Stimulated activated CD8-positive, alpha-beta memory T cell treated with anti-CD3 and anti-CD28 coated beads, Interleukin-15, amount 100 ng/mL, for 24 hours (primary cell): Measurements from ENCODE around the gene GFOD1.
"Not testable (repeated sequence)": the region's sequence is repeated elsewhere in the genome, so short reads cannot be mapped to it uniquely, and the experiment has no call there.

Source experiments
- DNase-seq: peaks from one replicate; pipeline ENCODE4 v3.0.0-alpha.2; 2020; ENCODE audit warnings: low read depth

The GFOD1 gene

GRCh38 chr6:13463941-13464340, 23.5 kb downstream of the GFOD1 start:
- DNase-seq, result no peak

- no peak for DNase-seq
These were observed 24.1 kb downstream of the GFOD1 start for GRCh38 chr6:13463328-13463717.

- DNase-seq, result no peak
These were observed 24.7 kb downstream of the GFOD1 start for GRCh38 chr6:13462458-13463327.

GRCh38 chr6:13461805-13462204, 25.6 kb downstream of the GFOD1 start:
- no peak for DNase-seq

- DNase-seq, result no peak
These were observed 26.1 kb downstream of the GFOD1 start for GRCh38 chr6:13461307-13461706.

GRCh38 chr6:13460289-13460688, 27.1 kb downstream of the GFOD1 start:
- not testable (repeated sequence) for DNase-seq

GRCh38 chr6:13457577-13457976, 29.8 kb downstream of the GFOD1 start:
- DNase-seq, result no peak

GRCh38 chr6:13455552-13455966, 31.8 kb downstream of the GFOD1 start:
- no peak for DNase-seq

GRCh38 chr6:13454286-13455221, 32.8 kb downstream of the GFOD1 start:
- DNase-seq, result peak; percentile 43

- DNase-seq, result no peak
These were observed 33.6 kb downstream of the GFOD1 start for GRCh38 chr6:13453771-13454251.

GRCh38 chr6:13453153-13453552, 34.2 kb downstream of the GFOD1 start:
- no peak for DNase-seq

GRCh38 chr6:13452346-13453117, 34.9 kb downstream of the GFOD1 start:
- no peak for DNase-seq

GRCh38 chr6:13451181-13451895, 36.1 kb downstream of the GFOD1 start:
- no peak for DNase-seq

GRCh38 chr6:13450628-13451027, 36.8 kb downstream of the GFOD1 start:
- no peak for DNase-seq

- DNase-seq, result no peak
These were observed 39.3 kb downstream of the GFOD1 start for GRCh38 chr6:13447949-13448724.

GRCh38 chr6:13446381-13446780, 41.0 kb downstream of the GFOD1 start:
- no peak for DNase-seq

GRCh38 chr6:13445744-13446115, 41.7 kb downstream of the GFOD1 start:
- DNase-seq, result no peak

- no peak for DNase-seq
These were observed 42.2 kb downstream of the GFOD1 start for GRCh38 chr6:13445005-13445743.

GRCh38 chr6:13444604-13445003, 42.8 kb downstream of the GFOD1 start:
- no peak for DNase-seq

- DNase-seq, result not testable (repeated sequence)
These were observed 43.4 kb downstream of the GFOD1 start for GRCh38 chr6:13443978-13444377.
